HFF-Myc (cell line): ENCODE measurements around the gene SLC1A5.

Source experiments
- DNase-seq: peaks from one replicate; pipeline ENCODE4 v3.0.0-alpha.2; 2011; ENCODE audit warnings: low read depth; ENCODE audit errors: extremely low read depth
- H3K4me3 ChIP-seq: replicated peaks from 2 replicates; pipeline ENCODE4 v1.5.1; 2011; ENCODE audit warnings: low read depth, mild to moderate bottlenecking, control low read depth, low read length
- CTCF ChIP-seq: IDR thresholded peaks from 2 replicates; pipeline ENCODE4 v1.5.1; 2012; ENCODE audit warnings: mild to moderate bottlenecking, low read depth, low read length, control low read depth; ENCODE audit errors: missing control alignments

The SLC1A5 gene

GRCh38 chr19:46732172-46732938 lies 56.0 kb downstream of the SLC1A5 start:
- no peak for TF ChIP-seq CTCF
- H3K4me3 ChIP-seq = no peak overlapping the region
- no peak for DNase-seq

GRCh38 chr19:46731584-46731983 lies 56.8 kb downstream of the SLC1A5 start:
- no peak for DNase-seq
- TF ChIP-seq CTCF = no peak
- H3K4me3 ChIP-seq = no peak overlapping the region

GRCh38 chr19:46731007-46731501 lies 57.3 kb downstream of the SLC1A5 start:
- TF ChIP-seq CTCF = no peak
- no peak overlapping the region for H3K4me3 ChIP-seq
- no peak for DNase-seq

GRCh38 chr19:46730595-46730994 lies 57.8 kb downstream of the SLC1A5 start:
- no peak for TF ChIP-seq CTCF
- DNase-seq = no peak
- no peak overlapping the region for H3K4me3 ChIP-seq

GRCh38 chr19:46730187-46730586 lies 58.2 kb downstream of the SLC1A5 start:
- no peak for DNase-seq

GRCh38 chr19:46729696-46730095 lies 58.7 kb downstream of the SLC1A5 start:
- no peak overlapping the region for H3K4me3 ChIP-seq
- TF ChIP-seq CTCF = no peak
- DNase-seq = no peak

More at GRCh38 chr19:46730187-46730586, 58.2 kb downstream of the SLC1A5 start:
- H3K4me3 ChIP-seq = no peak overlapping the region
- no peak for TF ChIP-seq CTCF

- TF ChIP-seq CTCF = peak; percentile 92
- H3K4me3 ChIP-seq = no peak overlapping the region
- no peak for DNase-seq
These were observed 59.6 kb downstream of the SLC1A5 start for GRCh38 chr19:46728693-46729339.
